ENCODE data around the gene METRNL.
"Not testable (repeated sequence)": the region's sequence is repeated elsewhere in the genome, so short reads cannot be mapped to it uniquely, and the experiment has no call there.

Gene METRNL, protein sequence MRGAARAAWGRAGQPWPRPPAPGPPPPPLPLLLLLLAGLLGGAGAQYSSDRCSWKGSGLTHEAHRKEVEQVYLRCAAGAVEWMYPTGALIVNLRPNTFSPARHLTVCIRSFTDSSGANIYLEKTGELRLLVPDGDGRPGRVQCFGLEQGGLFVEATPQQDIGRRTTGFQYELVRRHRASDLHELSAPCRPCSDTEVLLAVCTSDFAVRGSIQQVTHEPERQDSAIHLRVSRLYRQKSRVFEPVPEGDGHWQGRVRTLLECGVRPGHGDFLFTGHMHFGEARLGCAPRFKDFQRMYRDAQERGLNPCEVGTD

DNA sequence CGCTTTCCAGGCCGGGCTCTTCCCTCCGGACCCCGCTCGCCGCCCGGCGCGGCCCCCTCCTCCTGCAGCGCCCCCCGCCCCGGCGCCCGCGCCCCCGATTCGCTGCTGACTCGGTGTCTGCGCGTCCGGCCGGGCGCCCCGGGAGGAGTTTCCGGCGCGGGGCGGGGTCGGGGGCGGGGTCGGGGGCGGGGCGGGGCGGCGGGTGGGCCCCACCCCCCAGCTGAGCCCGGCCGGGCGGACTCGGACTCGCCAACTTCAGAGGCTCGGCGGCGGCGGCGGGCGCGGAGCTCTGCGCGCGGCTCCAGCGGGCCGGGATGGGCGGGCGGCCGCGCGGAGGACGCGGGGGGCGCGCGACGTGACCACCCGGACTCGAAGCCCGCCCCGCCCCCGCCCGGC lies at the start of gene METRNL:
Gene METRNL (plus strand): TSS at position 258 of the 396 bp plus-strand sequence. CDS start 207 bp downstream, outside the sequence.
- DNase-seq, result peak in 1 of 2 experiments; percentile 65

DNA sequence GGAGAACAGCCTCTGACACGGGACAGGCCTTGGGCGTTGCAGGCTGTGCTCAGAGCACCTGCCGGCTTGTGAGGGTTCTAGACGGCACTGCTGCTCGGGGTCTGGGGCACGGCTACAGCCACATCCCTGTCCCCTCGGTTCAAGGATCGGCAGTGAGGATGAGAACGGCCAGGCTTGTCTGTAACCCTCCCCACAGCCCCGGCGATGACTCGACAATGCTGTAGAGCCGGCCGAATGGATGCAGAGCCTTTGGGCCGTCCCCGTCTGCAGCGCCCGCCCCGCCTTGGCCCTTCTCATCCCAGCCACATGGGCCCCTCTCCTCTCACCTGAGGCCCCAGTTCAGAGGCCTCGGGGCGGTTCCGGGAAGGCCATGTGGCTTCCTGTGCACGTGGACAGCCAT lies 49.0 kb upstream of the METRNL start:
- no peak for DNase-seq

DNA sequence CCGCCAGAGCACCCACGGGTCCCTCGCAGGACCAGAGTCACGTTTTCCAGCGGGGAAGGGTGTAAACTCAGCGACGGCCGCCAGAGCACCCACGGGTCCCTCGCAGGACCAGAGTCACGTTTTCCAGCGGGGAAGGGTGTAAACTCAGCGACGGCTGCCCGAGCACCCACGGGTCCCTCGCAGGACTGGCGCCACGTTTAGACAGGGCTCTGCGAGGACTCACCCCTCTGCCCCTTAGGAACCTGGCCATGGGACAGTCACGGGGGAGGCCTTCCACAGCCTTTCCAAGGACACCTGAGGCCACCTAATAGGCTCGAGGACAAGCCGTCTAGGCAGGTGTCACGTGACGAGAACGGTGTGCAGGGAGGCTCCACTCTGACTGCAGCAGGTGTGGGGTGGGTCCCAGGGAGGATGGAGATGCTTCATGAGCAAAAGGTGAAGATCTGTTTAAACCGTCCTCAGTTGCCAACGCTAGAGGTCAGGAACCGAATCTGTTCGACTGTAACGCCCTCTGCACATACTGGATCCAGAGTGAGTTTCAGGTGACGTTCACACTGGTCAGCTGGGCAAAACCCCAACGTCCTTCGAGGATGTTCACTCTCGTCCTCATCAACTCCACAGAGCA lies 48.0 kb upstream of the METRNL start:
- no peak for DNase-seq

DNA sequence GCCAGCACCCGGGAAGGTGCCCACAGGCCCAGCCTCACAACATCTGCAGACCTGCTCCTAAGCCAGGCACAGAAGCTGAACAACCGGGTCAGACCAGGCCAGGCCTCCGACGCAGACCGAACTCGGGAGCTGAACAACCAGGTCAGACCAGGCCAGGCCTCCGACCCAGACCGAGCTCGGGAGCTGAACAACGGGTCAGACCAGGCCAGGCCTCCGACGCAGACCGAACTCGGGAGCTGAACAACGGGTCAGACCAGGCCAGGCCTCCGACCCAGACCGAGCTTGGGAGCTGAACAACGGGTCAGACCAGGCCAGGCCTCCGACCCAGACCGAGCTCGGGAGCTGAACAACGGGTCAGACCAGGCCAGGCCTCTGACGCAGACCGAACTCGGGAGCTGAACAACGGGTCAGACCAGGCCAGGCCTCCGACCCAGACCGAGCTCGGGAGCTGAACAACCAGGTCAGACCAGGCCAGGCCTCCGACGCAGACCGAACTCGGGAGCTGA lies 47.4 kb upstream of the METRNL start:
- DNase-seq, result not testable (repeated sequence)

DNA sequence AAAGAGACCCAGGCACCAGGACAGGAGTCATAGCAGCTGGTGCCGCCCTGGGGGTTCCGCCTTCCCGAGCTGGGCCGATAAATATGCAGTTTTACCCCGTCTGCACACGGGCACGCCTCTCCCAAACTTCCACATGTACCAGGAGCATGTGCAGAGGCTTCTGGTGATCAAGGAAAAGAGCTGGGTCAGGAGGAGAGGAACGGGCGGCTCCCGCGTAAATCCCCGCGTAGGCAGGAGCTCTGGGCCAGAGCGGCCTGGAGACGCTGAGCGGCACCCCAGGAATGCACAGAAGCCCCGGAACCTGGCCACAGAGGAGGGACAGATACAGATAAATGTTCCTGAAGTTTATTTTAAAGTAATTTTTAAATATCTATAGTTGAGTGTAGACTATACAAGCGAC lies 46.6 kb upstream of the METRNL start:
- DNase-seq, result no peak

DNA sequence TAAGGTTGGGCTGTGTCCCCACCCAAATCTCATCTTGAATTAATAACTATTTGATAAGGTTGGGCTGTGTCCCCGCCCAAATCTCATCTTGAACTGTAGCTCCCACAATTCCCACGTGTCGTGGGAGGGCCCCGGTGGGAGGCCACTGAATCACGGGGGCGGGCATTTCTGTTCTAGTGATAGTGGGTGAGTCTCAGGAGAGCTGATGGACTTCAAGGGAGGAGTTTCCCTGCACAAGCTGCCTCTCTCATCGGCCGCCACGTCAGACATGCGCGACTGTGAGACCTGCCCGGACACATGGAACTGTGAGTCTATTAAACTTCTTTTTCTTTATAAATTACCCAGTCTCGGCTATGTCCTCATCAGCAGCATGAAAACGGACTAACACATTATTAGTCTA lies 44.9 kb upstream of the METRNL start:
- no peak for DNase-seq

DNA sequence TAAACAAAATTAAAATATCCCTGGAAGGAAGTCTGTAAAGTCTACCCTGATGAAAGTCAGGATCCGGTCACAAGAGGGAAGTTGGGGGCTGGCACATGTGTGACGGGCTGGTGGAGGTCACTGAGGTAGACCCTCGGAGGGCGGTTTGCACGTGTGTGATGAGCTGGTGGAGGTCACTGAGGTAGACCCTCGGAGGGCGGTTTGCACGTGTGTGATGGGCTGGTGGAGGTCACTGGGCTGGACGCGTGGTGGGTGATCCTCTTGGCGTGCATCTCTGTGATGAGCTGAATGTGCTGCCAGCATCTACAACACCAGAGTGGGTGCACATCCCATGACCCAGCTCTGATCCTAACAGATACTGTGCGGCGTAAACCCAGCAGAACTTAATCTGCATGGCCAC lies 43.7 kb upstream of the METRNL start:
- DNase-seq, result no peak

DNA sequence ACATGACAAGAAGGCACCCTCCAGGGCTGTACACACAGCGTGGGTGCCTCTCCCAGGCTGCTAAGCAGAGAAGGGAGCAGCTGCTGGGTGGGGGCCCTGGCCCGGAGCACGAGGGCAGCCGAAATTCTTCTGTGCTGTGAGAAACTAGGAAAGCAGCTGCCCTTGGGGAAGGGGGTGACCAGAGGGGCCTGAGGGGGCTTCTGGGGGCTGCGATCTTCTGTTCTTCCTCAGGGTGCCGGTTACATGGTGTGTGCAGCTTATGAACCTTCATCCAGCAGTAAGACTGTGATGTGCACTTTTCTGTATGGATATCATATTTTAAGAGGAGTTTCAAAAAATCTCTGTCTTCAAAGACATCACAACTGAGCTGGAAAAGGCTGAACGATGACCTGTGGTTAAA lies 43.2 kb upstream of the METRNL start:
- DNase-seq, result no peak

DNA sequence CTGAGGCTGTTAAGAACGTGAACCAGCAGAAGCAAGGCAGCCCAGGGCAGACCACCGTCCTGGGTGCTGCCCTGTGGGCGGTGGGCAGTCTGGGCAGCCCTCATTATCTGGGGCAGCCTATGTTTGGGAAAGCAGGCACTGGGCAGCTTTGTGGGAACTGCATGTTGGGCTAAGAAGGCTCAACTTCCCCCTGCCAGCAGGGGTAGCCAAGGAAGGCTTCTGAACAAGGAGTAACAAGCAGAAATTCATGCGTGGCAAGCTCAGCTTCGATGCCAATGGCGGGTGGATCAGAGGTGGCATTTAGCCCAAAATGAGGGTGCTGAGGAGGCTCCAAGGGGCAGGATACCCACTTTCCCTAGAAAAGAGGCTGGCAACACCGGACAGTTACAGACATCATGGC lies 42.7 kb upstream of the METRNL start:
- no peak for DNase-seq

DNA sequence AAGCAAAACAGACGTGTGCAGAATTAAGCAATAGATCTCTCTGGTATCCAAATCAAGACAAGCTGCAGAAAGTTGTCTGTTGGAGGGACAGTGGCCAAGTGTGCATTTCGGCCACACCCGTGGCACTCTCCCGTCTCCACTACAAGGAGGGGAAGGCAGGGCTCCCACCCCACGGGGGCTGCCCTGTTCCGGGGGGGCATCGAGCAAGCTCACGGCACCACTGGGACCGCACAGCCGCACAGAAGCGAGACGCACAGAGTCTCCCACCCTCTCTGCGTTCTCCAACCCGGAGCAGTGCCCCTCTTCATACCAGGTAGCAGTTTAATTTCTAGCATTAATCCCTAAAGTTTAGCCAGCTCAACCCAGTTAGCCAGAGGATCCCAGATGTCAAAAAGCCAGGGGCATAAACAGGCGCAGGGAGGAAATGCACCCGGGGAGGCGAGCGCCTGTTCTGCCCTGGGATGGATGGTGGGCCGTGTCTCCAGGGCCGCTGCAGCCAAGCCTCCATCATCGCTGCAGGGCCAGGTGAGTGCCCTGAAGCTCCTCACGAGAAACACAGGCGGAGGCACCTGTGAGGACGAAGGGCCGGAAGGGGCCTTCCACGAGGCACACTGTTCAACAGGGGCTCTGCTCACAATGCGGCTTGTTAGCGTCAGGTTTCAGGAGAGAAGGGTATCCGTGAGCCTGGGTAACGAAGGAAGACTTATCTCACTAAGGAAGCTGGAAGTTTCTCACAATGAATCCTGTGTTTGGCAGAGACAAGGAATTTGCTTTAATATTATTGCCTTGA lies 42.1 kb upstream of the METRNL start:
- no peak for DNase-seq

DNA sequence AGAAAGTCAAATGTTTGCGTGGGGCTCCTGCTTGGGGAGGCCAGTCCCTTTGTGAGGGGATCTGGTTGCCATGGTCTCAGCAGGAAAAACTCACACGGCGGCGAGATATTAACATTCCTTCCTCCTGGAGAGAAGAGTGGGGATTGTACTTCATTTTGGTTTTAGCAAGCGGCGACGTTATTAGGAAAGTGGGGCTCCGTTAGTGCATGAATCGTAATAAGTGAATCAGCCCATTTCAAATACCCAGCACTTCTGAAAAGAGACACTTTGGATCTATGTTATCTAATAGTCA lies 41.6 kb upstream of the METRNL start:
- DNase-seq, result no peak

DNA sequence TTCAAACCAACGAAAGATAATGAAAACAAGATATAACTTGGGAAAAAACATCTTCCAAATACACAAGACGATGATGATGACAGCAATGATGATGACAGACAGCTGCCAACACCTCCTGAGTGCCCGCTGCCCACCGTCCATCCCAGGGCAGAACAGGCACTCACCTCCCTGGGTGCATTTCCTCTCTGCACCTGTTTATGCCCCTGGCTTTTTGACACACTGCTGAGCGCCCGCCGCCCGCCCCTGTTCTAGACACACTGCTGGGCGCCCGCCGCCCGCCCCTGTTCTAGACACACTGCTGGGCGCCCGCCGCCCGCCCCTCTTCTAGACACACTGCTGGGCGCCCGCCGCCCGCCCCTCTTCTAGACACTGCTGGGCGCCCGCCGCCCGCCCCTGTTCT lies 40.4 kb upstream of the METRNL start:
- DNase-seq, result not testable (repeated sequence)

DNA sequence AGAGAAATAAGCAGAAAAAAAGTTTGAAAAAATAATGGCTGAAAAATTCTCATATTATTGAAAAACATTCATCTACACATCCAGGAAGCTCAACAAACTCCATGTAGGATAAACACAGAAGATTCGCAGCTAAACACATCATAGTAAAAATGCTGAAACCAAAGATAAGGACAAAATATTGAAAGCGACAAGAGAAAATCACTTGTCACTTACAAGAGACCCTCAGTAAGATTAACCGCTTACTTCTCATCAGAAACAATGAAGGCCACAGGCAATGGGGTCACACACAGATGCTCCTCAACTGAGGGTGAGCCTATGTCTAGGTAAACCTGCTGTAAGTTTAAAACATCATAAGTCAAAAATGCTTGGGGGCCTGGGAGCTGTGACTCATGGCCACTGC lies 38.1 kb upstream of the METRNL start:
- no peak for DNase-seq

DNA sequence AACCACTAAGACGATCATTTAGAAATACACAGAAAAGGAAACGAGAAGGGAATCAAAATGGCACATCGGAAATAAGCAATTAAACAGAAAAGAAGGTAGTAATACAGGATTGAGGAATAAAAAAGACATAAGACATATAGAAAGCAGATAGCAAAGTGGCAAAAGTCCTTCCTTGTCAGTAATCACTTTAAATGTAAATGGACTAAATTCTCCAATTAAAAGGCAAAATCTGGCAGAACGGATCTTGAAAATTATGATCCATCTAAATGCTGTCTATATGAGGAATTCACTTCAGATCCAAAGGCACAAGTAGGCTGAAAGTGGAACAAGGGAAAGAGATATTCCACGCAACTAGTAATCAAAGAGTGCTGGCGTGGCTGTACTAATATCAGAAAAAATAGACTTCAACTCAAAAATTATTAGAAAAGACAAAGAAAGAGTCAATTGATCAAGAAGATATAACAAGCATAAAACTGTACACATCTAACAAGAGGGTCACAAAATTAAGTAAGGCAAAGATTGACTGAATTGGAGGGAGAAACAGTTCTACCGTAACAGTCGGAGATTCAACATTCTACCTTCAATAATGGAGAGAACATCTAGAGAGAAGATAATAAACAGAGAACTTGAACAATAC lies 36.8 kb upstream of the METRNL start:
- no peak for DNase-seq

DNA sequence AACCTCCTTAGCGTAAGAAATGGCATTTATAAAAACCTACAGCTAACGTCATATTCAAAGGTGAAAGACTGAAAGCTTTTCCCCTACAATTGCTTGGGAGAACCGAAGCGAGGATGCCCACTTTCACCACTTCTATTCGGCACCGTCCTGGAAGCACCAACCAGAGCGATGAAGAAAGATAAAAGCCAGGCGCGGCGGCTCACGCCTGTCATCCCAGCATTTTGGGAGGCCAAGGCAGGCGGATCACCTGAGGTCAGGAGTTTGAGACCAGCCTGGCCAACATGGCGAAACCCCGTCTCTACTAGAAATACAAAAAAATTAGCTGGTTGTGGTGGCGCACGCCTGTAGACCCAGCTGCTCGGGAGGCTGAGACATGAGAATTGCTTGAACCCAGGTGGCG lies 34.9 kb upstream of the METRNL start:
- DNase-seq, result not testable (repeated sequence)

DNA sequence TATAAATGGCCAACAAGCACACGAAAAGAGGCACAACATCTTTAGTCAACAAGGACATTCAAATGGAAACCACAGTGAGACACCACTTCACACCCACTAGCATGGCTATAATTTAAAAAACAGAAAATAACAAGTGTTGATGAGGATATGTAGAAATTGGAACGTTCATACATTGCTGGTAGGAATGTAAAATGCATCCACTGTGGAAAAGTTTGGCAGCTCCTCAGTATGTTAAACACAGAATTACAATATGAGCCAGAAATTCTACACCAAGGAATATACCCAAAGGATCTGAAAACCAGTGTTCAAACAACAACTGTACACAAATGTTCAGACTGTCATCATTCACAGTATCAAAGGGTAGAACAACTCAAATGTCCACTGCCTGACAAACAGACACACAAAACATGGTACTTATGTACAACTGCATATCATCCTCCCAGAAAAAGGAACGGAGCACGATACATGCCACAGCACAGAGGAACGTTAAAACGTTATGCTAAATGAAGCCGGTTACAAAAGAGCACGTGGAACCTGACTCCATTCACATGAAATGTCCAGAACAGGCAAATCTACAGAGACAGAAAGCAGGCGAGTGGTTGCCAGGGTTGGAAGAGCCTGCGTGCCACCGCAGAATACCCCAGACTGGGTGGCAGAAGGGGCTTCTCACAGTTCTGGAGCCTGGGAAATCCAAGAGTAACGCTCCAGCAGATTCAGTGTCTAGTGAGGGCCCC lies 32.8 kb upstream of the METRNL start:
- no peak for DNase-seq

DNA sequence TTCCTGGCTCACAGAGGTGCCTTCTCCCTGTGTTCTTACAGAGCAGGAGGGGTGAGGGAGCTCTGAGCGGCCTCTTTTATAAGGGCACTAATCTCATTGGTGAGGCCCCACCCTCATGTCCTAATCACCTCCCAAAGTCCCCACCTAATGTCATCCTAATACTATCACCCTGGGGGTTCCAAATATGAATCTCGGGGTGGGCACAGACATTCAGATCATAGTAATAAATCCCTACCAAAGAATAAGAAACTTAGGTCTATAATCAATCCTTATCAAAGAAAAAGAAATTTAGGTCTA lies 32.3 kb upstream of the METRNL start:
- DNase-seq, result no peak

DNA sequence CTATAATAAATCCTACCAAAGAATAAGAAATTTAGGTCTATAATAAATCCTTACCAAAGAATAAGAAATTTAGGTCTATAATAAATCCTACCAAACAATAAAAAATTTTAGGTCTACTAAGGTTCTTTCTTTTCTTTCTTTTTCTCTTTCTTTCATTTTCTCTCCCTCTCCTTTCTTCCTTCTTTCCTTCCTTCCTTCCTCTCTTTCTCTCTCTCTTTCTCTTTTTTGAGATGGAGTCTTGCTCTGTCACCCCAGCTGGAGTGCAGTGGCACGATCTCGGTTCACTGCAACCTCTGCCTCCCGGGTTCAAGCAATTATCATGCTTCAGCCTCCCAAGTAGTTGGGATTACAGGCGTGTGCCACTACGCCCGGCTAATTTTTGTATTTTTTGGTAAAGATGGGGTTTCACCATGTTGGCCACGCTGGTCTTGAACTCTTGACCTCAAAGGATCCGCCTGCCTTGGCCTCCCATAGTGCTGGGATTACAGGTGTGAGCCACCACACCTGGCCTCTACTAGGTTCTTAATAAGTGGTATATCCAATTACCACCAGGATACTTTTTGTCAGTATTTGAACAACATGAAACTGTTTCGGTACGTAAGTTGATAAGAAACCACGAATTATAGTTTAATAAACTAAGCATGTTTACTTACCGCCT lies 31.5 kb upstream of the METRNL start:
- DNase-seq, result not testable (repeated sequence)

DNA sequence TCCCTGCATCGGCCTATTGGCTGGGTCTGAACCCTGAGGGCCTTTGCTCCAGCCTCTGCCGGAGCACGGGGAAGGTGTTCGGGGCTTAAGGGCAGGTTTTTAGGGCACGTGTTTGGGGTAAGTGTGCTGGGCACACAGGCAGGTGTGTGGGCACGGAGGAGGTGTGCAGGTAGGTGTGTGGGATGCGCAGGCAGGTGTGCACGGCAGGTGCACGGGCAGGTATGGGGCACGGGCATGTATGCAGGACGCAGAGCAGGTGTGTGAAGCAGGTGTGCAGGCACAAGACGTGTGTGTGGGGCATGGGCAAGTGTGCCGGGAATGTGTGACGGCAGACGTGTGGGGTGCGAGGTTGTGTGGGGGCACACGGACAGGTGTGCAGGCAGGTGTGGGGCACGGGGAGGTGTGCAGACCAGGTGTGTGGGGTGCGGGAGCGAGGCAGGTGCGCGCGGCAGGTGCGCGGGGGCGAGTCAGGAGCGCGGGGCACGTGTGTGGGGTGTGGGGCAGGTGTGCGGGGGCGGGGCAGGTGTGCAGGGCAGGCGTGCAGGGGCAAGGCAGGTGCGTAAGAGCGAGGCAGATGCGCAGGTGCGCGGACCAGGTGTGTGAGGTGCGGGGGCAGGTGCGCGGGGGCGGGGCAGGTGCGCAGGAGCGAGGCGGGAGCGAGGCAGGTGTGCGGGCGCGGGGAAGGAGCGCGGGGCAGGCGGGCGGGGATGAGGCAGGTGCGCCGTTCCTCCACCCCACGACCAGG lies 28.6 kb upstream of the METRNL start:
- no peak for DNase-seq

DNA sequence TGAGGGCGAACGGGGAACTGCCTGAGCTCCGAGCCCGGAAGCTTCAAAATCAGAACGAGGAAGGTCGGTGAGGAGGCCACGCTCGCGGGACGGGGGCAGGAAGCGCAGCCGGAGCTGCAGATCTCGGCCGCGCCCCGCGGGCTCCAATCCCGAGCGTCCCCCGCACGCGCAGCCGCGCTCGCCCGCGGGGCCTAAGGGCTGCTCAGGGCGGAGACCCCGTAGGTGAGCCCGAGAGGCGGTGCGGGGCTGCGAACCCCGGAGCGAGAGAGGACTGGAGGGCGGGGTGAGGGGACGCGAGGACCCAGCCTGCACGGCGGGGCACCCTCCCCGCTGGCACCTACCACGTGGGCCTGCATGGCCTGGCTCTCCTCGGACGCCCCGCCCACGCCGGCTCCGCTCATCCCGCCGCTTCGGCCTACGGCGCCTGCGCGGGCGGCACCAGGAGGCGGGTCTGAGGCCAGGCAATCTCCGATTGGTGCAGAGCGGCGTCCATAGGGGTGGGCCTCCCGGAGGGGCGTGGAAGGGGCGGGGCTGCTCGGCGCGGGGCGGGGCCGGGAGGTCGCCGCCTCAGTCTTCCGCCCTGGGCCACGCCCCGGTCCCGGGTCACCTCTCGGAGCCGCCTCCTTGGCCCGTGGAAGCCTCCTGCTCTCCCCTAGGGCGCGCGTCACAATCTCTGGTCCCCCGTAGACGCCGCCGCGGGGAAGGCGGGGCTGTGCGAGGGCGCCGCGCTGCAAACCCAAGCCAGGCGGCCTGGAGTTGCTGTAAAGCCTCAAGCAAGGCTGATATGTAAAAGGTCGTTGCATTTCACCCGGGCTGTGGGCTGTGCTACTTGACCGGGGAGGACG lies 27.8 kb upstream of the METRNL start:
- DNase-seq, result peak; percentile 94 to 99

DNA sequence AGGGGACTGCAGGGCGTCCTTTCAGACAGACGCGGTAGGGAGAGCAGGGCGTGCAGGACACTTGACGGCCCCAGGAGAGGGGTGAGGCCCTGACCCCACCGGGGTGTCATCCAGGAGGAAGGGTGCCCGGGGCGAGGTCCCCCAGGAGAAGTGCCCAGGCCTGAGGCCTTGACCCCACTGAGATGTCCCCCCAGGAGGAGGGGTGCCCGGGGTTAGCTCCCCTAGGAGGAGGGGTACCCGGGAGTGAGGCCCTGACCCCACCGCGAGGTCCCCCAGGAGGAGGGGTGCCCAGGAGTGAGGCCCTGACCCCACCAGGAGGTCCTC lies 27.2 kb upstream of the METRNL start:
- no peak for DNase-seq

Measured in NCI-H446 (cell line).